ENCODE results near the gene ST6GALNAC6.

Gene ST6GALNAC6

GRCh38 chr9:127917603-127918002 lies 18.2 kb upstream of the ST6GALNAC6 start:
- H3K4me3 ChIP-seq (ENCODE audit: low read depth in 1 of 2, low read length in 1 of 2) = peak overlapping the region; percentile 33 to 44
- peak overlapping the region; percentile 43 for H3K27ac ChIP-seq
- H3K9me3 ChIP-seq = no peaks in the 10 kb centered on the region
- peaks cover 53 to 56% of the 10 kb centered on the region in 2 experiments for H3K4me1 ChIP-seq (ENCODE audit: control insufficient read depth in 1 of 2, insufficient read depth in 1 of 2, low read depth in 1 of 2, low read length in 1 of 2)
- H3K36me3 ChIP-seq = no peaks in the 10 kb centered on the region
- TF ChIP-seq, protein P1, sequence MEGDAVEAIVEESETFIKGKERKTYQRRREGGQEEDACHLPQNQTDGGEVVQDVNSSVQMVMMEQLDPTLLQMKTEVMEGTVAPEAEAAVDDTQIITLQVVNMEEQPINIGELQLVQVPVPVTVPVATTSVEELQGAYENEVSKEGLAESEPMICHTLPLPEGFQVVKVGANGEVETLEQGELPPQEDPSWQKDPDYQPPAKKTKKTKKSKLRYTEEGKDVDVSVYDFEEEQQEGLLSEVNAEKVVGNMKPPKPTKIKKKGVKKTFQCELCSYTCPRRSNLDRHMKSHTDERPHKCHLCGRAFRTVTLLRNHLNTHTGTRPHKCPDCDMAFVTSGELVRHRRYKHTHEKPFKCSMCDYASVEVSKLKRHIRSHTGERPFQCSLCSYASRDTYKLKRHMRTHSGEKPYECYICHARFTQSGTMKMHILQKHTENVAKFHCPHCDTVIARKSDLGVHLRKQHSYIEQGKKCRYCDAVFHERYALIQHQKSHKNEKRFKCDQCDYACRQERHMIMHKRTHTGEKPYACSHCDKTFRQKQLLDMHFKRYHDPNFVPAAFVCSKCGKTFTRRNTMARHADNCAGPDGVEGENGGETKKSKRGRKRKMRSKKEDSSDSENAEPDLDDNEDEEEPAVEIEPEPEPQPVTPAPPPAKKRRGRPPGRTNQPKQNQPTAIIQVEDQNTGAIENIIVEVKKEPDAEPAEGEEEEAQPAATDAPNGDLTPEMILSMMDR (IDR thresholded peaks at IDR 0.05) = no peak
- peaks cover 21% of the 10 kb centered on the region for H3K27me3 ChIP-seq

DNA sequence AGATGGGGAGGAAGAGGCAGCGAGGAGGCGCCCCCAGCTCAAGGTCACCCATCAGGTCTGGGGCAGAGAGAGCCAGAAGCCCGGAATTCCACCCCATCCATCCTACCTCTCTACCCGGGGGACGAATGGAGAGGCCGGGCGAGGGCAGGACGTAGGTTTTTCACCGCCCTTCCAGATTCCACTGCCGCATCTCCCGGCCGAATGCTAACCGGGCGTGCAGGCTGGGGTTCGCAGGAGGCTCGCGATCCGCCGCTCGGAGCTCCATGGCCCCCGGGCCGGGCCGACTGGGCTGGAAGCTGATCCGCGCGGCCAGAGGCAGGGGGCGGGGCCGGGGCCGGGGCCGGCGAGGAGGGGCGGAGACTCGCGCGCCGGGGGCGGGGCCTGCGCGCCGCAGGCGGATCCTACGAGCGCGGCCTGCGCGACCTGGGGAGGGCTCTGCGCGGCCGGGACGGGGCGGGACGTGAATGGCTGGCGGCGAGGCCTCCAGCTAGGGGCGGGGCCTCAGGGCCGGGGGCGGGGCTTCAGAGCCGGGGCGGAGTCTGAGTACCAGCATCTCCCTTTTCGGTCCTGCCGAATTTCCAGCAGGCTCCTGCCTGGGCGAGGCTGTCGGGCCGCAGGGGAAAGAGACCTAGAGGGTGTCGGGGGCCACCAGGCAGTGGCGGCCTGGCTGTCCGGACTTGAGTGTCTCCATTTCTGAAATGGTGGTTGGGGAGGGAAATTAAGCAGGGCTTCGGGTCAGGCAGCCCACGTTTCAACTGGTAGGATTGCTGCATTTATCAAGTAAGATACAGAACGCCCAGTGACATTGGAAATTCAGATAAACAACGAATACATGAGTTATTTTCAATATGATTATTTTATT lies 17.5 kb upstream of the ST6GALNAC6 start, which contains the start of gene ST6GALNAC4:
Gene ST6GALNAC4, minus strand, starts transcription at position 322 of the 862 bp plus-strand sequence. CDS start 622 bp downstream, outside the sequence.
- H3K9me3 ChIP-seq = no peaks in the 10 kb centered on the region
- peaks cover 16% of the 10 kb centered on the region for H3K27me3 ChIP-seq
- no peaks in the 10 kb centered on the region for H3K36me3 ChIP-seq
- peak within 1 kb of the TSS; percentile 50 to 71 for H3K4me3 ChIP-seq (ENCODE audit: low read depth in 1 of 2, low read length in 1 of 2)
- H3K4me1 ChIP-seq (ENCODE audit: control insufficient read depth in 1 of 2, insufficient read depth in 1 of 2, low read depth in 1 of 2, low read length in 1 of 2) = peaks cover 51 to 54% of the 10 kb centered on the region in 2 experiments
- TF ChIP-seq, protein P1 (IDR thresholded peaks at IDR 0.05) = peak; percentile 49
- peak within 1 kb of the TSS; percentile 43 for H3K27ac ChIP-seq

DNA sequence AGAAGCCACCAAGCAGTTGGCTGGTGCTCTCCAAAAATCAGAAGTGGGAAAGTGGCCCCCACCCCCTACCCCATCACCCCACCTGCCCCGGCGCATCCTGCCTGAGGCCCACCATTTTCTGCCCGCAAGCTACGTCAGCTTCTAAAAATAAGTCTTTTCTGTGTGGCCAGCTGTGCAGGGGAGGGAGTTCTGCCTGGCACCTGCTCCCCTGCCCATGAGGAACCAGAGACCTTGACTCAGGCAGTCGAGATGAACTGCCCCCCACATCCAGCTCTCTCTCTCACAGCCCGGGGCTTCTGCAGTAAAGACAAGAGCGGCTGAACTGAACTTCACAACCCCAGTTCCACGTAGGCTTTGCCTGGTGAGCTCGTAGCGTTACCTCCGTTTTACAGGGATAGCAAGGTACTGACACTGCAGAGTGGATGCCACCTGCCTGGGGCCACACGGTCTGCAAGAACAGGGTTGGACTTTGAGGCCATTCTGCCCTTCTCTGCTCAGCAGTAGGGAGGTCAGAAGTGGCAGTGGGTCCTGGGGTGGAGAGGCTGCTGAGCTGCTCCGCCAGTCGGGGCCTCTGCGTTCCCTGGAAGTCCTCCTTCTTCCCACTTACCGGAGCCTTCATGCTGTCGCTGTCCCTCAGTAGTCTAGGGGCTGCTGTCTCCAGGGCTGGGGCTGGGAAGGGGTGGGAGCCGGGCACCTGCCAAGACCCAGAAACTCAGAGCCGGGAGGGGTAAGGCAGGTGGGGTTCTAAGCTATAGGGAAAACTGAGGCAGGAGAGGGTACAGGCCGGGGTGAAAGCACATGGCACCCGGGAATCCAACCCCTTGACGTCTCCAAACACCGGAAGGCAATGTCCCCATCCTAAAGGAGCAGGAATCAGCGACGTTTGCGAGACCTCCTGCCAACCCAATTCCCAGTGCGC lies 16.7 kb upstream of the ST6GALNAC6 start:
- Histone ChIP-seq H3K27ac (peak overlapping the region; percentile 43), H3K4me3 (ENCODE audit: low read depth in 1 of 2, low read length in 1 of 2) (peak overlapping the region; percentile 50 to 71), H3K27me3 (peaks cover 11% of the 10 kb centered on the region), H3K4me1 (ENCODE audit: control insufficient read depth in 1 of 2, insufficient read depth in 1 of 2, low read depth in 1 of 2, low read length in 1 of 2) (peaks cover 44 to 45% of the 10 kb centered on the region in 2 experiments), H3K36me3 (no peaks in the 10 kb centered on the region), H3K9me3 (no peaks in the 10 kb centered on the region)
- TF ChIP-seq, protein P1 (IDR thresholded peaks at IDR 0.05) = no peak

GRCh38 chr9:127915325-127915752 lies 15.9 kb upstream of the ST6GALNAC6 start:
- Histone ChIP-seq H3K9me3 (no peaks in the 10 kb centered on the region), H3K27ac (no peak overlapping the region), H3K4me1 (ENCODE audit: control insufficient read depth in 1 of 2, insufficient read depth in 1 of 2, low read depth in 1 of 2, low read length in 1 of 2) (peaks cover 42 to 45% of the 10 kb centered on the region in 2 experiments), H3K36me3 (no peaks in the 10 kb centered on the region), H3K4me3 (ENCODE audit: low read depth in 1 of 2, low read length in 1 of 2) (no peak overlapping the region), H3K27me3 (peaks cover 11% of the 10 kb centered on the region)
- TF ChIP-seq, protein P1 (IDR thresholded peaks at IDR 0.05) = no peak

GRCh38 chr9:127913682-127914081 lies 14.3 kb upstream of the ST6GALNAC6 start:
- TF ChIP-seq, protein P1 (IDR thresholded peaks at IDR 0.05) = no peak
- Histone ChIP-seq H3K27me3 (peaks cover 11% of the 10 kb centered on the region), H3K9me3 (no peaks in the 10 kb centered on the region), H3K4me3 (ENCODE audit: low read depth in 1 of 2, low read length in 1 of 2) (no peak overlapping the region), H3K27ac (no peak overlapping the region), H3K4me1 (ENCODE audit: control insufficient read depth in 1 of 2, insufficient read depth in 1 of 2, low read depth in 1 of 2, low read length in 1 of 2) (peaks cover 26 to 28% of the 10 kb centered on the region in 2 experiments), H3K36me3 (no peaks in the 10 kb centered on the region)

All from neutrophil (primary cell).